ENCODE measurements around the gene SPATA32.

DNA sequence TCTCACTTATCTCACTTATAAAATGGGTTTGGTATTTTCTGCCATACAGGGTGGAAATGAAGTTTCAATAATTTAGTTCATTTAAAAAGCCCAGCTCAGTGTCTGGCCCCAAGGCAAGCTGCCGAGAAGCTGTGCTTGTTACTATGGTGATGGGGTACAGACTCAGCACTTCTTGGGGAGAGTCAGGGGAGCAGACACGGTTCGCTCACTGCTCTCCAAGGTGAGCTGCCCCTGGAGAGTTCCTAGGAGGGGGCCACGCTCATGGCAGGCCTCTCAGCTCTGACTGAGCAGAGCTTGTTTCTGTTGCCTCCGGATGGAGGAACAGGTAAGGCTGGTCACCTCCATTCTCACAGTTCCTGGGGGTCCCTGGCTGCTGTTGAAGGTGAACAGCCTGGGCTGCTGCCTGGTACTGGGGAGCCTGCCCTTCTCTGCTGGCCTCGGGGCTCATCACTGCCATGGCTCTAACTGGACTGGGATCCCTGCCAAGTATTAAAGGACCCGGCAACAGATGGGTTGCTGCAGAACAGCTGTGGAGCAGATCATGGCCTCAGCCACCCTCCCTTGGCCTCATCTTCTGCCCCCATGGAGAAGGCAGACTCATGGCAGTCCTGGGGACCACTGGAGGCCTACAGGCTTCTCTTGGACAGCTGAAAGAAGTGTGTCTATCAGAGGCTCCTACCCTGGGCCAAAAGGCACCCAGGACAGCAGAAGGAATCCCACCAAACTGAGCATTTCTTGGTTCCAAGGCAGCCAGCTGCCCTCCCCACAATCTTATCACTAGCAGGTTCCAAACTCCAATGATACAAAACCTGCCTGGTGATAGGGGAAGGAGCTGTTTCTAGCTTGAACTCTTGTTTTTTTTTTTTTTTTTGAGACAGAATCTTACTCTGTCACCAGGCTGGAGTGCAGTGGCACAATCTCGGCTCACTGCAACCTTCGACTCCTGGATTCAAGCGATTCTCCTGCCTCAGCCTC is 25.9 kb upstream of the SPATA32 start:
- no peak for TF ChIP-seq POLR2A (IDR thresholded peaks at IDR 0.05)
- TF ChIP-seq, protein P1, sequence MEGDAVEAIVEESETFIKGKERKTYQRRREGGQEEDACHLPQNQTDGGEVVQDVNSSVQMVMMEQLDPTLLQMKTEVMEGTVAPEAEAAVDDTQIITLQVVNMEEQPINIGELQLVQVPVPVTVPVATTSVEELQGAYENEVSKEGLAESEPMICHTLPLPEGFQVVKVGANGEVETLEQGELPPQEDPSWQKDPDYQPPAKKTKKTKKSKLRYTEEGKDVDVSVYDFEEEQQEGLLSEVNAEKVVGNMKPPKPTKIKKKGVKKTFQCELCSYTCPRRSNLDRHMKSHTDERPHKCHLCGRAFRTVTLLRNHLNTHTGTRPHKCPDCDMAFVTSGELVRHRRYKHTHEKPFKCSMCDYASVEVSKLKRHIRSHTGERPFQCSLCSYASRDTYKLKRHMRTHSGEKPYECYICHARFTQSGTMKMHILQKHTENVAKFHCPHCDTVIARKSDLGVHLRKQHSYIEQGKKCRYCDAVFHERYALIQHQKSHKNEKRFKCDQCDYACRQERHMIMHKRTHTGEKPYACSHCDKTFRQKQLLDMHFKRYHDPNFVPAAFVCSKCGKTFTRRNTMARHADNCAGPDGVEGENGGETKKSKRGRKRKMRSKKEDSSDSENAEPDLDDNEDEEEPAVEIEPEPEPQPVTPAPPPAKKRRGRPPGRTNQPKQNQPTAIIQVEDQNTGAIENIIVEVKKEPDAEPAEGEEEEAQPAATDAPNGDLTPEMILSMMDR (IDR thresholded peaks at IDR 0.05) = no peak
- TF ChIP-seq POLR2AphosphoS5 (IDR thresholded peaks at IDR 0.05) = no peak

Measured in breast epithelium (tissue), 3 donors.